IMR-90 (cell line): ENCODE data around the gene PDCD1. TPM values are rescaled to one million over a fixed set of nuclear protein-coding genes. Genes with fewer than 3 reads are reported as not detected.

ENCODE experiments used
- ATAC-seq: fragments of 200-7000 bp; cut with Tn5 transposase; 2 replicates; pipeline ENCODE4 v1.9.1; 2020; ENCODE audit warnings: low read depth, mild to moderate bottlenecking, moderate library complexity
- BruUV-seq: library from RNA; stranded (reverse); fragments of 400-500 nt; replicated peaks from 2 replicates; lab custom pipeline; 2021; lab: Mats Ljungman, UMichigan
- CTCF ChIA-PET: fragments of 300-600 bp; formaldehyde crosslinking; extraction: SDS; loops from one replicate; lab custom pipeline; 2021; ENCODE audit warnings: antibody characterized with exemption; lab: Yijun Ruan, JAX
- POLR2A ChIA-PET: fragments of 300-600 bp; sonication (Branson Sonifier 250); formaldehyde crosslinking; loops from one replicate; lab custom pipeline; 2022; ENCODE audit warnings: antibody characterized with exemption; ENCODE audit not compliant: unreplicated experiment; lab: Charles Lee
- DNase-seq: peaks from one replicate; pipeline ENCODE4 v3.0.0; 2013
- H2AFZ ChIP-seq: replicated peaks from 2 replicates; pipeline ENCODE3; 2013; ENCODE audit warnings: low read length, mild to moderate bottlenecking; ENCODE audit not compliant: poor library complexity
- H2AK5ac ChIP-seq: 2 replicates; pipeline ENCODE4 v1.6.1; 2013; ENCODE audit warnings: low read depth, low read length, inconsistent platforms
- H2AK9ac ChIP-seq: replicated peaks from 2 replicates; pipeline ENCODE3; 2013; ENCODE audit warnings: mild to moderate bottlenecking, low read depth, low read length, moderate library complexity; ENCODE audit not compliant: poor library complexity
- H2BK120ac ChIP-seq: 2 replicates; pipeline ENCODE4 v1.6.1; 2013; ENCODE audit warnings: low read depth, low read length, inconsistent platforms
- H2BK15ac ChIP-seq: 3 replicates; pipeline ENCODE4 v1.6.1; 2013; ENCODE audit warnings: low read depth, low read length, inconsistent platforms
- H2BK20ac ChIP-seq: 2 replicates; pipeline ENCODE4 v1.6.1; 2013; ENCODE audit warnings: low read depth, mild to moderate bottlenecking, inconsistent platforms, low read length, moderate library complexity
- H2BK5ac ChIP-seq: 2 replicates; pipeline ENCODE4 v1.6.1; 2013; ENCODE audit warnings: mild to moderate bottlenecking, low read depth, low read length, inconsistent platforms; ENCODE audit not compliant: poor library complexity, severe bottlenecking
- H3K14ac ChIP-seq: replicated peaks from 2 replicates; pipeline ENCODE4 v1.6.1; 2013; ENCODE audit warnings: low read depth, low read length, inconsistent platforms
- H3K18ac ChIP-seq: 2 replicates; pipeline ENCODE4 v1.6.1; 2013; ENCODE audit warnings: low read depth, low read length, control low read depth
- H3K23ac ChIP-seq: 2 replicates; pipeline ENCODE4 v1.6.1; 2013; ENCODE audit warnings: low read depth, low read length, inconsistent platforms
- H3K27ac ChIP-seq: 2 replicates; pipeline ENCODE4 v1.5.1; 2013; ENCODE audit warnings: mild to moderate bottlenecking, control low read depth, low read length; ENCODE audit not compliant: insufficient read depth
- H3K27me3 ChIP-seq: 2 replicates; pipeline ENCODE4 v1.6.1; 2013; ENCODE audit warnings: low read length; ENCODE audit not compliant: control insufficient read depth, insufficient read depth
- H3K36me3 ChIP-seq: 2 replicates; pipeline ENCODE4 v1.6.1; 2013; ENCODE audit warnings: low read length, mixed read lengths; ENCODE audit not compliant: control insufficient read depth, insufficient read depth
- H3K4ac ChIP-seq: 2 replicates; pipeline ENCODE4 v1.6.1; 2013; ENCODE audit warnings: low read depth, low read length, inconsistent platforms
- H3K4me1 ChIP-seq: 2 replicates; pipeline ENCODE4 v1.6.1; 2013; ENCODE audit warnings: low read length, mixed read lengths; ENCODE audit not compliant: control insufficient read depth, insufficient read depth
- H3K4me2 ChIP-seq: 2 replicates; pipeline ENCODE4 v1.6.1; 2013; ENCODE audit warnings: low read depth, mild to moderate bottlenecking, control low read depth, low read length, moderate library complexity
- H3K4me3 ChIP-seq: 2 replicates; pipeline ENCODE4 v1.5.1; 2013; ENCODE audit warnings: low read depth, mild to moderate bottlenecking, control low read depth, low read length, moderate library complexity; ENCODE audit not compliant: insufficient read depth
- H3K56ac ChIP-seq: 2 replicates; pipeline ENCODE4 v1.6.1; 2013; ENCODE audit warnings: low read length, inconsistent platforms; ENCODE audit not compliant: insufficient read depth; ENCODE audit errors: extremely low read depth
- H3K79me1 ChIP-seq, 2 experiments: 2 replicates each; pipeline ENCODE4 v1.6.1; 2013; ENCODE audit warnings: low read length in 2 of 2, inconsistent platforms in 1 of 2, low read depth in 1 of 2
- H3K9ac ChIP-seq: 2 replicates; pipeline ENCODE4 v1.6.1; 2013; ENCODE audit warnings: low read depth, low read length, control low read depth
- H3K9me1 ChIP-seq: 2 replicates; pipeline ENCODE4 v1.6.1; 2013; ENCODE audit warnings: low read length, inconsistent platforms; ENCODE audit not compliant: insufficient read depth
- H3K9me3 ChIP-seq: 2 replicates; pipeline ENCODE4 v1.6.1; 2013; ENCODE audit warnings: low read length; ENCODE audit not compliant: control insufficient read depth, insufficient read depth
- H4K20me1 ChIP-seq: 2 replicates; pipeline ENCODE4 v1.6.1; 2013; ENCODE audit warnings: low read length, inconsistent platforms; ENCODE audit not compliant: insufficient read depth
- H4K5ac ChIP-seq: 2 replicates; pipeline ENCODE4 v1.6.1; 2013; ENCODE audit warnings: mild to moderate bottlenecking, low read depth, low read length, control low read depth
- H4K8ac ChIP-seq, 2 experiments: 2 replicates each; pipeline ENCODE4 v1.6.1; 2013; ENCODE audit warnings: low read depth in 2 of 2, low read length in 2 of 2, control low read depth in 1 of 2, inconsistent platforms in 1 of 2
- H4K91ac ChIP-seq: 2 replicates; pipeline ENCODE4 v1.6.1; 2013; ENCODE audit warnings: low read depth, low read length, inconsistent platforms; ENCODE audit not compliant: insufficient read depth
- BHLHE40 ChIP-seq: fragments of 150-350 bp; IDR thresholded peaks from 2 replicates; pipeline ENCODE4 v1.6.1; 2016; ENCODE audit warnings: mild to moderate bottlenecking, low read depth, low read length
- FOS ChIP-seq: fragments of 150-350 bp; IDR thresholded peaks from 2 replicates; pipeline ENCODE4 v1.6.1; 2016; ENCODE audit warnings: low read depth, low read length
- MAFK ChIP-seq: IDR thresholded peaks from 2 replicates; pipeline ENCODE4 v1.6.1; 2012; ENCODE audit warnings: low read depth, low read length, improper control_type of control experiment
- MAZ ChIP-seq: IDR thresholded peaks from 2 replicates; pipeline ENCODE4 v1.6.1; 2012; ENCODE audit warnings: low read depth, mild to moderate bottlenecking, low read length, improper control_type of control experiment, moderate library complexity, borderline replicate concordance
- NFE2L2 ChIP-seq: fragments of 150-350 bp; IDR thresholded peaks from 2 replicates; pipeline ENCODE4 v1.6.1; 2016; ENCODE audit warnings: low read depth, mild to moderate bottlenecking, low read length
- POLR2A ChIP-seq: IDR thresholded peaks from 2 replicates; pipeline ENCODE4 v1.6.1; 2012; ENCODE audit warnings: mild to moderate bottlenecking, low read depth, low read length
- RAD21 ChIP-seq: IDR thresholded peaks from 2 replicates; pipeline ENCODE4 v1.6.1; 2012; ENCODE audit warnings: low read length, improper control_type of control experiment
- RCOR1 ChIP-seq: IDR thresholded peaks from 2 replicates; pipeline ENCODE4 v1.6.1; 2012; ENCODE audit warnings: mild to moderate bottlenecking, low read length, improper control_type of control experiment; ENCODE audit not compliant: insufficient replicate concordance
- RFX5 ChIP-seq: IDR thresholded peaks from 2 replicates; pipeline ENCODE4 v1.8.0; 2012; ENCODE audit warnings: low read depth, mild to moderate bottlenecking, low read length, moderate library complexity
- SMC3 ChIP-seq: fragments of 150-350 bp; IDR thresholded peaks from 2 replicates; pipeline ENCODE4 v1.6.1; 2016; ENCODE audit warnings: low read depth, mild to moderate bottlenecking, antibody characterized with exemption, low read length, moderate library complexity
- WGBS, 2 experiments: methylation state at CpG; one replicate each; pipeline versions ENCODE4 v1.1.5 to v1.1.7; 2013; ENCODE audit warnings: missing lambda C conversion rate in 2 of 2; ENCODE audit not compliant: insufficient read length in 1 of 2; ENCODE audit errors: extremely low coverage in 2 of 2; 5-methylcytosine and 5-hydroxymethylcytosine counted together
- dilution Hi-C: fragments of 300-500 bp; cut with HindIII; formaldehyde crosslinking; loops from one replicate; pipeline ENCODE4 v1.14.3; 2018; ENCODE audit warnings: low sequenced_read_pairs; ENCODE audit not compliant: unreplicated experiment
- in situ Hi-C: fragments of 300-500 bp; cut with MboI; formaldehyde crosslinking; loops from 3 replicates; pipeline ENCODE4 v1.14.3; 2019; ENCODE audit warnings: low sequenced_read_pairs, inconsistent platforms, mixed read lengths
- intact Hi-C: fragments of 100-400 bp; cut with micrococcal nuclease; formaldehyde crosslinking; loops from 2 replicates; pipeline ENCODE4 v1.10.0; 2022
- polyA plus RNA-seq, 3 experiments: library from polyadenylated mRNA; depleted of rRNA; stranded (reverse); fragments of >200 nt; gene quantifications; 2 replicates each; pipeline ENCODE4 v1.2.3, GENCODE V29; 2012; ENCODE audit warnings: low replicate concordance in 1 of 3
- total RNA-seq: library from RNA; depleted of rRNA; stranded (reverse); fragments of >200 nt; gene quantifications from 2 replicates; pipeline ENCODE4 v1.2.3, GENCODE V29; 2012
- TF ChIP-seq, protein P1 (sequence below): fragments of 150-350 bp; IDR thresholded peaks from 2 replicates; pipeline ENCODE4 v1.6.1; 2017; ENCODE audit warnings: mild to moderate bottlenecking, antibody characterized with exemption, low read length, low read depth
- TF ChIP-seq, protein P2 (sequence below): fragments of 150-350 bp; IDR thresholded peaks from 2 replicates; pipeline ENCODE4 v1.6.1; 2016; ENCODE audit warnings: low read depth, mild to moderate bottlenecking, low read length, moderate library complexity, borderline replicate concordance
- TF ChIP-seq, protein P3 (sequence below): conservative IDR thresholded peaks from 2 replicates; pipeline ENCODE4 v1.5.1; 2012; ENCODE audit warnings: mild to moderate bottlenecking, low read depth, low read length, improper control_type of control experiment

PDCD1 gene
- total and polyA plus RNA-seq, 2 of the 4 experiments (the other 2 are of a cell fraction): not detected

DNA sequence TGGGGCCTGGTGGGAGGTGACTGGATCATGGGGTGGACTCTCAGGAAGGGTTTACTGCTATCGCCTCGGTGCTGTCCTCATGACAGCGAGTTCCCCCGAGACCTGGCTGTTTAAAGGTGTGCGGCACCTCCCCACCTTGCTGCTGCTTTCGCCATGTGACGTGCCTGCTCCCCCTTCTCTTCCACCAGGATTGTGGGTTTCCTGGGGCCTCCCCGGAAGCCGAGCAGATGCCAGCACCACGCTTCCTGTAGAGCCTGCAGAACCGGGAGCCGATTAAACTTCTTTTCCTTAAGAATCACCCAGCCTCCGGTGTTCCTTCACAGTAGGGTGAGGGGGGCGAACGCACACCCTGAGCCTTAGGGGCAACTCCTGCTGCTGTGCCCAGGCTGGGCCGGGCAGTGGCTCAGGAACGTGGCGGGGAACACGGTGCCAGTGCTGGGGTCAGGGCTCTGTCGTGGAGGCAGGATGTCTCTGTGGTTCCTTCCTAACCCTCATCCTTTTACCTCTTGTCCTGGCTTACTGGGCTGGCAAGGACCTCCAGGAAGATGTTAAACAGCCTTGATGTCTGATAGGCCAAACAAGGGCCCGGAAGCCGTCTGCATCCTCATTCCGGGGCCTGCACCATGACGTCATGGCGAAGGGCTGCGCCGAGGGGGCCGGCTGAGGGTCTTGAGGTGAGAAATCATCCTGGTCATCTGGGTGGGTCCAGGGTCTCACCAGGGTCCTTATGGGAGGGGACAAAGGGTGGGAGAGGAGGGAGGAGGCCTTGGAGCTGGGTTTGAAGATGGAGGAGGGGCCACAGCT, 37.0 kb downstream of the PDCD1 start:
- no peaks in the 10 kb centered on the region for H3K9me1 ChIP-seq
- TF ChIP-seq RAD21 (no peak), NFE2L2 (no peak), BHLHE40 (no peak), POLR2A (no peak), FOS (no peak), MAZ (no peak), SMC3 (no peak), RFX5 (no peak), RCOR1 (no peak), MAFK (no peak)
- TF ChIP-seq, protein P1, sequence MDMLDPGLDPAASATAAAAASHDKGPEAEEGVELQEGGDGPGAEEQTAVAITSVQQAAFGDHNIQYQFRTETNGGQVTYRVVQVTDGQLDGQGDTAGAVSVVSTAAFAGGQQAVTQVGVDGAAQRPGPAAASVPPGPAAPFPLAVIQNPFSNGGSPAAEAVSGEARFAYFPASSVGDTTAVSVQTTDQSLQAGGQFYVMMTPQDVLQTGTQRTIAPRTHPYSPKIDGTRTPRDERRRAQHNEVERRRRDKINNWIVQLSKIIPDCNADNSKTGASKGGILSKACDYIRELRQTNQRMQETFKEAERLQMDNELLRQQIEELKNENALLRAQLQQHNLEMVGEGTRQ: no peak
- TF ChIP-seq, protein P2, sequence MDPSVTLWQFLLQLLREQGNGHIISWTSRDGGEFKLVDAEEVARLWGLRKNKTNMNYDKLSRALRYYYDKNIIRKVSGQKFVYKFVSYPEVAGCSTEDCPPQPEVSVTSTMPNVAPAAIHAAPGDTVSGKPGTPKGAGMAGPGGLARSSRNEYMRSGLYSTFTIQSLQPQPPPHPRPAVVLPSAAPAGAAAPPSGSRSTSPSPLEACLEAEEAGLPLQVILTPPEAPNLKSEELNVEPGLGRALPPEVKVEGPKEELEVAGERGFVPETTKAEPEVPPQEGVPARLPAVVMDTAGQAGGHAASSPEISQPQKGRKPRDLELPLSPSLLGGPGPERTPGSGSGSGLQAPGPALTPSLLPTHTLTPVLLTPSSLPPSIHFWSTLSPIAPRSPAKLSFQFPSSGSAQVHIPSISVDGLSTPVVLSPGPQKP: no peak
- TF ChIP-seq, protein P3, sequence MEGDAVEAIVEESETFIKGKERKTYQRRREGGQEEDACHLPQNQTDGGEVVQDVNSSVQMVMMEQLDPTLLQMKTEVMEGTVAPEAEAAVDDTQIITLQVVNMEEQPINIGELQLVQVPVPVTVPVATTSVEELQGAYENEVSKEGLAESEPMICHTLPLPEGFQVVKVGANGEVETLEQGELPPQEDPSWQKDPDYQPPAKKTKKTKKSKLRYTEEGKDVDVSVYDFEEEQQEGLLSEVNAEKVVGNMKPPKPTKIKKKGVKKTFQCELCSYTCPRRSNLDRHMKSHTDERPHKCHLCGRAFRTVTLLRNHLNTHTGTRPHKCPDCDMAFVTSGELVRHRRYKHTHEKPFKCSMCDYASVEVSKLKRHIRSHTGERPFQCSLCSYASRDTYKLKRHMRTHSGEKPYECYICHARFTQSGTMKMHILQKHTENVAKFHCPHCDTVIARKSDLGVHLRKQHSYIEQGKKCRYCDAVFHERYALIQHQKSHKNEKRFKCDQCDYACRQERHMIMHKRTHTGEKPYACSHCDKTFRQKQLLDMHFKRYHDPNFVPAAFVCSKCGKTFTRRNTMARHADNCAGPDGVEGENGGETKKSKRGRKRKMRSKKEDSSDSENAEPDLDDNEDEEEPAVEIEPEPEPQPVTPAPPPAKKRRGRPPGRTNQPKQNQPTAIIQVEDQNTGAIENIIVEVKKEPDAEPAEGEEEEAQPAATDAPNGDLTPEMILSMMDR: no peak
- H4K20me1 ChIP-seq: no peaks in the 10 kb centered on the region
- H4K5ac ChIP-seq: no peak overlapping the region
- H3K27me3 ChIP-seq: peaks cover 11% of the 10 kb centered on the region; the same call in 1 of the 2 replicates
- no peak overlapping the region for H3K9ac ChIP-seq
- H3K18ac ChIP-seq: no peak overlapping the region
- no peak overlapping the region for H3K23ac ChIP-seq
- no peak overlapping the region for H3K14ac ChIP-seq
- DNase-seq (no peak), ATAC-seq (no peak)
- H3K4me1 ChIP-seq: no peaks in the 10 kb centered on the region
- H3K56ac ChIP-seq: no peak overlapping the region
- dilution Hi-C loops: no loop called here
- no peak overlapping the region for H2AFZ ChIP-seq
- BruUV-seq: no TSS peak
- H2BK120ac ChIP-seq: no peak overlapping the region
- no peaks in the 10 kb centered on the region for H3K79me1 ChIP-seq
- intact Hi-C loops: no loop called here
- H3K36me3 ChIP-seq: no peaks in the 10 kb centered on the region
- no peak overlapping the region for H3K4me3 ChIP-seq
- 100% methylated on average over 1 of the region's 28 CpGs; no CpG with 5 or more reads in 1 of the 2 experiments for WGBS, 2 experiments
- no peak overlapping the region for H2AK9ac ChIP-seq
- no peak overlapping the region for H2AK5ac ChIP-seq
- H3K4me2 ChIP-seq: no peak overlapping the region
- no peak overlapping the region for H3K27ac ChIP-seq
- no peak overlapping the region for H2BK5ac ChIP-seq
- H4K91ac ChIP-seq: no peak overlapping the region
- in situ Hi-C loops: no loop called here
- no peak overlapping the region for H2BK20ac ChIP-seq
- ChIA-PET POLR2A (no interaction called here), CTCF (no interaction called here)
- no peak overlapping the region for H3K4ac ChIP-seq
- H2BK15ac ChIP-seq: no peak overlapping the region
- H3K9me3 ChIP-seq: peaks cover 4% of the 10 kb centered on the region
- H4K8ac ChIP-seq: no peak overlapping the region
